ENCODE data around the gene ADAMTSL3. TPM values are rescaled to one million over a fixed set of nuclear protein-coding genes. Genes with fewer than 3 reads are reported as not detected.

The ADAMTSL3 gene
- total RNA-seq, 1 donor from 2014 or later: 17.8 TPM

GRCh38 chr15:83656192-83656591 is 2.3 kb downstream of the ADAMTSL3 start:
- ATAC-seq (no peak), DNase-seq (ENCODE audit: low spot score) (no peak)

GRCh38 chr15:83656943-83657528 is 3.1 kb downstream of the ADAMTSL3 start:
- peak; percentile 53 for ATAC-seq
- peak; percentile 80 for DNase-seq (ENCODE audit: low spot score)

- no peak for DNase-seq (ENCODE audit: low spot score)
- ATAC-seq: no peak
Measured at GRCh38 chr15:83657549-83657948, 3.6 kb downstream of the ADAMTSL3 start.

- peak; percentile 5 for ATAC-seq
- no peak for DNase-seq (ENCODE audit: low spot score)
Measured at GRCh38 chr15:83658430-83659416, 4.8 kb downstream of the ADAMTSL3 start.

- ATAC-seq: no peak
- no peak for DNase-seq (ENCODE audit: low spot score)
Measured at GRCh38 chr15:83659417-83659812, 5.5 kb downstream of the ADAMTSL3 start.

GRCh38 chr15:83665480-83665879 is 11.6 kb downstream of the ADAMTSL3 start:
- DNase-seq (ENCODE audit: low spot score) (no peak), ATAC-seq (no peak)

- DNase-seq (ENCODE audit: low spot score) (no peak), ATAC-seq (no peak)
Measured at GRCh38 chr15:83670672-83671229, 16.8 kb downstream of the ADAMTSL3 start.

- ATAC-seq (peak; percentile 19), DNase-seq (ENCODE audit: low spot score) (no peak)
Measured at GRCh38 chr15:83671603-83672002, 17.7 kb downstream of the ADAMTSL3 start.

- no peak for DNase-seq (ENCODE audit: low spot score)
- peak; percentile 51 for ATAC-seq
Measured at GRCh38 chr15:83673385-83673784, 19.5 kb downstream of the ADAMTSL3 start.

GRCh38 chr15:83682476-83683088 is 28.7 kb downstream of the ADAMTSL3 start:
- DNase-seq (ENCODE audit: low spot score) (no peak), ATAC-seq (no peak)

GRCh38 chr15:83685916-83686332 is 32.0 kb downstream of the ADAMTSL3 start:
- DNase-seq (ENCODE audit: low spot score) (no peak), ATAC-seq (no peak)

- DNase-seq (ENCODE audit: low spot score): no peak
Measured at GRCh38 chr15:83688201-83688600, 34.3 kb downstream of the ADAMTSL3 start.

GRCh38 chr15:83690676-83691075 is 36.8 kb downstream of the ADAMTSL3 start:
- no peak for ATAC-seq
- no peak for DNase-seq (ENCODE audit: low spot score)

More at GRCh38 chr15:83688201-83688600, 34.3 kb downstream of the ADAMTSL3 start:
- ATAC-seq: no peak

- ATAC-seq (peak; percentile 49), DNase-seq (ENCODE audit: low spot score) (no peak)
Measured at GRCh38 chr15:83692746-83693581, 39.0 kb downstream of the ADAMTSL3 start.

- no peak for DNase-seq (ENCODE audit: low spot score)
- no peak for ATAC-seq
Measured at GRCh38 chr15:83694015-83694414, 40.1 kb downstream of the ADAMTSL3 start.

- no peak for ATAC-seq
- no peak for DNase-seq (ENCODE audit: low spot score)
Measured at GRCh38 chr15:83694536-83694935, 40.6 kb downstream of the ADAMTSL3 start.

GRCh38 chr15:83695246-83695645 is 41.3 kb downstream of the ADAMTSL3 start:
- DNase-seq (ENCODE audit: low spot score) (no peak), ATAC-seq (no peak)

GRCh38 chr15:83695901-83696425 is 42.0 kb downstream of the ADAMTSL3 start:
- DNase-seq (ENCODE audit: low spot score): no peak
- ATAC-seq: no peak

GRCh38 chr15:83697716-83698115 is 43.8 kb downstream of the ADAMTSL3 start:
- ATAC-seq: no peak
- DNase-seq (ENCODE audit: low spot score): no peak

- DNase-seq (ENCODE audit: low spot score) (peak; percentile 67), ATAC-seq (peak; percentile 87)
Measured at GRCh38 chr15:83698294-83698693, 44.4 kb downstream of the ADAMTSL3 start.

All from left lobe of liver (tissue), 2 donors.